Retinal pigment epithelial cell (primary cell): ENCODE measurements around the gene NEIL1.
"Not testable (repeated sequence)": the region's sequence is repeated elsewhere in the genome, so short reads cannot be mapped to it uniquely, and the experiment has no call there.

ENCODE experiments used
- DNase-seq: peaks from one replicate; pipeline ENCODE4 v3.0.0-alpha.2; 2010; ENCODE audit warnings: low read depth
- H3K4me3 ChIP-seq: 2 replicates; pipeline ENCODE4 v1.5.1; 2011; ENCODE audit warnings: mild to moderate bottlenecking, low read length, control low read depth, moderate library complexity
- CTCF ChIP-seq: conservative IDR thresholded peaks from 2 replicates; pipeline ENCODE4 v1.5.1; 2011; ENCODE audit warnings: low read depth, low read length, control low read depth, inconsistent platforms

Gene NEIL1

GRCh38 chr15:75327491-75327890 is 19.3 kb upstream of the NEIL1 start:
- no peak for TF ChIP-seq CTCF
- no peak overlapping the region for H3K4me3 ChIP-seq
- DNase-seq = no peak

GRCh38 chr15:75328493-75329314 is 18.1 kb upstream of the NEIL1 start:
- no peak for DNase-seq
- H3K4me3 ChIP-seq = no peak overlapping the region
- no peak for TF ChIP-seq CTCF

GRCh38 chr15:75329571-75329970 is 17.3 kb upstream of the NEIL1 start:
- DNase-seq = no peak
- H3K4me3 ChIP-seq = no peak overlapping the region

GRCh38 chr15:75332093-75332492 is 14.7 kb upstream of the NEIL1 start:
- not testable (repeated sequence) for DNase-seq

More at GRCh38 chr15:75329571-75329970, 17.3 kb upstream of the NEIL1 start:
- TF ChIP-seq CTCF = no peak

GRCh38 chr15:75333654-75334419 is 13.0 kb upstream of the NEIL1 start:
- H3K4me3 ChIP-seq, DNase-seq: not testable (repeated sequence)

More at GRCh38 chr15:75332093-75332492, 14.7 kb upstream of the NEIL1 start:
- not testable (repeated sequence) for H3K4me3 ChIP-seq

- TF ChIP-seq CTCF = no peak
- DNase-seq = no peak
- H3K4me3 ChIP-seq = peak overlapping the region; percentile 77
Observed at GRCh38 chr15:75335313-75335704, 11.5 kb upstream of the NEIL1 start.

- peak; percentile 73 for DNase-seq
- TF ChIP-seq CTCF = no peak
- H3K4me3 ChIP-seq = peak within 1 kb of the TSS; percentile 77
Observed at GRCh38 chr15:75335705-75336355, 11.0 kb upstream of the NEIL1 start, which contains the start of gene COMMD4. TSS of gene COMMD4 (plus strand) at chr15:75336063. CDS start at chr15:75336090, 27 bp downstream.
